ENCODE data around the gene LCMT1. TPM values are rescaled to one million over a fixed set of nuclear protein-coding genes. Genes with fewer than 3 reads are reported as not detected.
"Not testable (repeated sequence)": the region's sequence is repeated elsewhere in the genome, so short reads cannot be mapped to it uniquely, and the experiment has no call there.

Gene LCMT1
- 44.5 TPM for polyA plus RNA-seq (2013, experiment 1 of 2; ENCODE audit: insufficient read length)
- polyA plus RNA-seq (2013, experiment 2 of 2; ENCODE audit: insufficient read length): 43.3 TPM

DNA sequence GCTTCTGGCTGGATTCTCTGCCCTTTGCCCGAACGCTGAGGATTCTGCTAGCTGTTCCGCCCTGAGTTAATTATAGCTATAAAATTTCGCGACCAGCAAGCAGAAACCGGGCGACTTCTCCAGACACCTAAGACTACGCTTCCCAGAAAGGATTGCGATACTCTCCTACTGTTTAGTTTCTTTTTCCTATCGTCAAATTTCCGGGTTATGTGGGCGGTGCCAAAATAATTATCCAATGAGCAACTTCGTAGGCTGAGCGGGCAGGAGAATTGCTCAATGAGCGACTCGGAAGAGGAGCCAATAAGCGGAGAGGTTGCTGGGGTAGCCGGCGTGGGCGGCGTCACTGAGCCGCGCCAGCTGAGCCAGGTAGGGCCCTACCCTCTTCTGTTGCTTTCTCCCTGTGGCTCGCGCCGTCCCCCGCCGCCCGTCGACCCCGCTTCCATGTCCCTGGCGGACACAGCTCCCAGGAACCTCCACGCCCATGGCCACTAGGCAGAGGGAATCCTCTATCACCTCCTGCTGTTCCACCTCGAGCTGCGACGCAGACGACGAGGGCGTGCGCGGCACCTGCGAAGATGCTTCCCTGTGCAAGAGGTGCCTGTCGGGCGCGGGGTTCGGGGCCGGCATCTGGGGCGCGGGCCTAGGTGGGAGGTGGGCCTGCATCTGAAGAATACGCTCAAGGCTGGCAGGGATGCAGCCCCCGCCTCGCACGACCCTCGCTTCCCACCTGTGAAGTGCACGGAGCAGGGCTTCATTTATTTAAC lies at the start of gene LCMT1:
LCMT1 (plus strand) TSS at position 340 of the 764 bp plus-strand sequence; CDS start at position 482, 142 bp downstream.
- DNase-seq: peak; percentile 98

DNA sequence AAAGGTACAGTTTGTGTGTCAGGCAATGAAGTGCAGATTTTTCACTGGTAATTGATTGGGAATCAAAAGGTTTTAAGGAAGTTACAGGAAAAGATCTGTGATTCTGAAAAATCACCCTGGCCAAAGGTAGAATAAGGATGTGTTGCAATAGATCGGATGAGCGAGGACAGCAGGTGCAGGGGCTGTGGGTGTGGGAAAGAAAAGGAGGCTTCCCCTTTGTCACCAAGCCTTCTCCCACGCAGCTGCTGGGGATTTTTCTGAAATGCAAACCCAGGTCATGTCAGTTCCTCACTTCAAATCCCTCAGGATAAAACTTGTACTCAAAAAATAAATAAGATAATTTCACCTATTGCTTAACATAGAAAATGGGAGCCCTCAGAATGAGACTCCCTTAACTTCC lies 48.4 kb upstream of the LCMT1 start:
- DNase-seq: no peak

DNA sequence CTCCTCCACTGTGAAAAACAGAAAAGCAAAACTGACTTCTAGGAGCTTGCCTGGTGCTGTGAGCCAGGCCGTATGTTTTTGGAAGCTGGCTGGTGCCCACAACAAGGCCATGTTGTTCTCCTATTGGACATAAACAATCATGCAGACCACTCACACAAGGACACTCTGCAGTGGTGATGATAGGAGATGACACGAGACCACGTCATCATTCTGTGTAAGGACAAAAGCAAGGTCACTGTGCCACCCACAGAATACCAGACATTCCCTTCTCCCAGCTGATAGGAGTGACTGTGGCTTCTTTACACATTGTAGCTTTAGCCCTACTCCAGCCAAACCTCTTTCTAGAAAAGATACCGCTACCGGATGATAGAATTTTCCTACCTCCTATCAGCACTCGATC lies 47.7 kb upstream of the LCMT1 start:
- DNase-seq: no peak

DNA sequence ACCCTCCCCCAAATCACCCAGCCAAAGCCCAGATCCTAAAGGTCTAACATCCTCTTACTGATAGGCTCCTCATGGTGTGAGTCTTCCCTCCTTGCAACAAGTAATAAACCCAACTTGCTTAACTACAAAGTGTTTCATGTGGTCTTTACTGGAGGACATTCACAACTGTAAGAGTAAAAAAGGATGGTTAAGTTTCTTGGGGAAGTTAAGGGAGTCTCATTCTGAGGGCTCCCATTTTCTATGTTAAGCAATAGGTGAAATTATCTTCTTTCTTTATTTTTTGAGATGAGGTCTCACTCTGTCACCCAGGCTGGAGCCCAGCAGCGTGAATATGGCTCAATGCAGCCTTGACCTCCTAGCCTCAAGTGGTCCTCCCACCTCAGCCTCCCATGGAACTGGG lies 47.3 kb upstream of the LCMT1 start:
- not testable (repeated sequence) for DNase-seq

DNA sequence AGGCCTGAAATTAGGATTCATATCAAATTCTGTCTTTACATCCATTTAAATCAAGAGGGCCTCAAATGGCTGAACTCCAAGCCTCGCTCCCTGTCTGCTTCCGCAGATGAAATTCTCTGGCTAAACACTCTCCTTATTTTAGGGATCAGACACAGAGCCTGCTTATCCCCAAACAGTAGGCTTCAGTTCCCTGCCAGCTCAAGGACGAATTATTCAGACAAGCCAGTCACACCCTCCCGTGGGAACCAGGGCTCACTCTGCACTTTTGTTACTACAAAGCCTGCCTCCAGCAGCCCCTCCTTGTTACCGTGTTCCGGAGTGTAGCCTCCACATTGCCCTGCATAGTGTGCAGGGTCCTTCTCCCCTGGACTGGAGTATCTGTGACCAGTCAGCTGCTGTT lies 46.6 kb upstream of the LCMT1 start:
- DNase-seq: no peak

DNA sequence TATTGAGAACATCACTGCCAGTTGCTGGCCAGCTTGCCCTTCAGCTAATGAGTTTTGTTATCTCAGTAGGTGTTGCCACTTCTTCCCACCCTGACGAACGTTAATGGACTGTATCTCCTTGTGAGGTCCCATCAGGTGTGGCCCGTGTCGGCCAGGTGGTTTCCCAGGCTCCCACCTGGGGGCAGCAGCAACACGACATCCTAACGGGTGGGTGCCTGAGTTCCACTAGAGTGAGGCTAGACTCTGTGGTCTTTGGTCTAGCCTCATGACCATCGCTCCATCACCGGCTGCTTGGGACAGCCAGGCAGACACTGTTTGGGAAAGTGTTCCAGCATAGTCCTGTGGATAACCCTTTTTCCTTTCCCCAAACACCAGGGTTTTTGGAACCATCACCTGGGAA lies 45.6 kb upstream of the LCMT1 start:
- no peak for DNase-seq

DNA sequence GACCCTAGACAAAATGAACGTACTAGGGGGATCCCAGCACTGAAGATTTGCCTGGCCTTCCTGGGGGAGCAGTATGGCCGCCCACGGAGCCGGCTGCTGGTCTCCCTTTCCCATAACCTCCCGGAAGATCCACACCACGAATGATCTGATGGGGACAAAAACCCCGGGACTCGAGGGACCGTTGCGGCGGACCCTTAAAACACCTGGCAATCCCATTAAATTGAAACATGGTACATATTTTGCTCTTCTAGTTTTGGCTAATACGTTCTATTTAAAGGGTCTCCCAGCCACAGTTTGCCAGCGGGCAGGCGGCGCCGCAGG lies 45.2 kb upstream of the LCMT1 start:
- no peak for DNase-seq

DNA sequence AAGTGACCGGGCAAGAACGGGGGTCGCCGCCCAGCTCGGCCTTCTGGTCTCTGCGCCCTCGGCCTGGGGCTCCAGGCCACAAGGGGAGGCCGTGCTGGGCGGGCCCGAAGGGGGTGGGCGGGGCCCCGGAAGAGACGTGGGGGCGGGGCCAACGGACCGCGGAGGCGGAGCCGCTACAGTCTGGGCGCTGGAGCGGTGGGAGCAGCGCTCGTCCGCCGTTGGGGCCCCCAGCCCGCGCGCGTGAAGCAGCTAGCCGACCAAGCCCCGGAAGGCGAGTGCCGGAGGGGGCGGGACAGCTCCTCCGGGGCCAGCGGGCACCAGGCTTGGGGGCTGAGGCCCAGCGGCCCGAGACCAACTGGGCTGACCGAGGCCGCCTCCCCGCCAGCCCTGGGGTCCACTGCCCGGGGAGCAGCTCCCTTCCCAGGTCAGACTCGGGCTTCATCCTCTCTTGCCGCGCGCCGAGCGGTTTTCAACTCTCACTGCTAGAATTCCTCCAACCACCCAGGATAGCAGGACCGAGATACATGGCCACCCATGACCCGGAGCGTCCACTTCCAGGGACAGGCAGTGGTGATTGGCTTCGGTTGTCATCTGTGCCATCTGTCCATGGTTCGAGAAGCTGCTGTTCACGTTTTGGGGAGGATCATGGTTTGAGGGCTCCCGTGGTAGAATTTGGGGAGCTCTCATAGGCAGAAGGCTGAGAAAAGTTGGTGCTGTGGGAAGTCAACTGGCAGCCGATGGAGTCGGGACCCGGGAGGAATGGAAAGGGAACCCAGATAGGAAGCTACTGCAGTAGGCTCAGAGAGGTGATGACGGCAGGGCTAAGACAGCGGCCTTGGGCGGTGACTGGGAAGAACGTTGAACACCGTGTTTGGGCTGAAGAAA lies 44.6 kb upstream of the LCMT1 start:
- peak; percentile 73 for DNase-seq

DNA sequence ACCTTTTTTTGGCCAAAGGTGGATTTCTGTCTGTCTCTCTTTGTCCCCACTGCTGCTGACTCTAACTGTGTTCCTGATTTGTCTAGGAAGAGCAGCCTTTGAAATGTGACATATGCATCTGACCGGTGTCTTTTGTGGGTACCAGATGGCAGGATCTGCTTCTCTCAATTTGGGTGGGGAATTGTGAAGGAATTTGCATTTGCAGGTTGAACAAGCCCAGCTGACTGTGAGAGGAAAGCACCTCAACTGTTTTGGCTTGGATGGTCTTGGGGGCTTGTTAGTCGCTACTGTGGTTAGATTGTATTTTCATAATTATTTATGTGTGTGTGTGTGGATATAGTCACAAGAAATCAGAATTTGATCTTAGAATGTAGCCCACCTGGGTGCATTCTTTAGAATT lies 37.7 kb upstream of the LCMT1 start:
- DNase-seq: no peak

DNA sequence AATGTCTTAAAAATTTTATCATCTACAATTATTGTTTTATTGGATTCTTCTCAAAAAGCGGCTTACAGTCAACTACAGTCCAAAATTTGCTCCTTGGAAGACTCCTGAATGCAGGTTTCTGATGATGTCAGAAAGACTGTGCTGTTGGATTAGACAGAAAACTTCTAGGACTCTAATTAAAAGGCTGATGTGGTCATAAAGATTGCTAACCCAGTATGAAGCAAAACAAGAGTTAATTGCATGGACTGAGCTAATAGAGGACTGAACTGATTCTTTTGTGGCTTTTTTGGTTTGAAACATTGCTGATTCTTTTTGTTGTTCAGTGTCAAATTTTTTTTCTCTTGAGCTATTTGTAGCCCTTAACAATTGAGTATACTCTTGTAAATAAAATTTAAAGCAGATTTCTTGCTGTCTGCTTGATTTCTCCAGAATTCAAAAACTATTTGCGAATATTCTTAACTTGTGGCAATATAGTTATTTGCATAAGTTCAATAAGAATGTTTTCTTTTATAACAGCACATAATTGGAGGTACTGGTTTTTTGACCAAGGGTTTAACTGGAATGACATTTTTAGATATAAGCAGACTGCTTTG lies 33.1 kb upstream of the LCMT1 start:
- no peak for DNase-seq

DNA sequence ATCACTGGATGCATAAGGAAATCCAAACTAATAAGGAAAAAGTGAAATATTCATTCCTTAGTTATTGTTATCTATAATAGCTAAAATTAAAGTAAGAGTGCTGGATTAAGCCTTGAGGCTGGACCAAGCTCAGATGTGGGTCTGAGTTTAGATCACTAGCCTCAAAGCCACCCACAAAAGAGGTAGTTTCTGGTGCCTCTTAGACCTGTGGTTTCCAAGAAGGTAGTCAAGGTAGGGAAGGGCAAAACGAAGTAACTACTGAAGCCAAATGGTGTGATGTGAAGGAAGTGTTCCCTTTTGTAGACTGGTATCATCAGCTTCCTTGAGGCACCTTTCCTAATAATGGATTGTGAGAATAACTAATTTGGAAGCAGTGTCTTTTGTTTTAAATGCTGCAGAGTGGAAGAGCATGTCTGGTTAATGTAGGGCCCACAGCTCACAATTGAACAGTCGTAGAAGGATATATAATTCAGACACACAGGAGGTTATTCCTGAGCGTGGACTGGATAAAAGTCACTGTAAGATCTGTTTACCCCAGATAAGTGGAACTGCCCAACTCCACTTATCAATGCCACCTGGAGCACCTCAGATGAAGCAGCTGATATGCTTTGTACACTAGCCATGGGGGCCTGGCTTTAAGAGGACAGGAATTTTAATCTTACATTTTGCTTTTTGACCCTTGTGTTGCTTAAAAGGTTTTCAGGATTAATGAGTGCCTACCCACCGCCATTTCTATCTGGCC lies 31.7 kb upstream of the LCMT1 start:
- no peak for DNase-seq

DNA sequence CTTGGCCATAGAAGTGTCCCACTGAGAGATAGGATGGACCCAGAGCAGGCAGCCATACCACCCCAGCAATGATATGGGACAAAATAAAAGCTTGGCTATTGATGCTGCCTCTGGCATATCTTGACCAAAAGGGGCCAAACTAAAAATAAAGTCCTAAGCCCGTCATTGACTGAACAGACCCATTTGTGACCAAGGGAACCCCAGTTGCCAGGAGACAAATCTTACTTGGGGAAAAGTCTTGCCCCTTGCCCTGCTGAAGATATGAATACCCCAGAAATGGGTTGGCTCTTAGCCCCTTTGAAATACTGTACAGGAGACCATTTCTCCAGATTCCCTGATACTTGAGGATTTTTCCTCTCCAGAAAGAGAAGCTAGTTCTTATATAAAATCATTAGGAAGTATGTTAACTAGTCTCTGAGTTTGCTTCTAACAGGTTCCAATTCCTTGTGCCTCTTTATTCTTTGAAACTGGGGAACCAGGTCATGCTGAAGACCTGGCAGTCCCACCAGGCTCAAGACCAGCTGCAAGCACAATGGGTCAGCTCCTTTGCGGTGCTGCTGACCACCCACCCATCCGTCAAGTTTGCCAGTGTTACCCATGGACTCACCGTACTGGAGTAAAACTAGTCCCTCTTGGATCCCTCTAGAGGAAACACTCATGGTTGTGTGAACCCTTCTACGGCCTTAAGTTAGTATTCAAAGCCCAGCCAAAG lies 31.0 kb upstream of the LCMT1 start:
- DNase-seq: no peak

DNA sequence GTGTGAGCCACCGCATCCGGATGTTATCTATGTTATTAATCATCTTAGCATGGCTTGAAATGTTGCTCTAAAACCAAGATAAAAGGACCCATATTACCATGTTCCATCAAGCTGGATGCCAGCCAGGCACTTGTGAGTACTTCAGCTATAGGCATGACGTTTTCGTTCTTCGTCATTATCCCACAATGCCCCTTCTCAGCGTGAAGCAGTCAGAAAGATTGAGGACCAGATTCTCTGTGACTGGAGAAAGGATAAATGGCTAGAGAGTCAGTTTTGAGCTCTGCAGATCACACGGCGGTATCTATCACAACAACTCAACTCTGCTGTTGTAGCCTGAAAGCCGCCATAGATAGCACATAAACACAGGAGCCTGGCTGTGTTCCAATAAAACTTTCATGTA lies 29.8 kb upstream of the LCMT1 start:
- DNase-seq: no peak

DNA sequence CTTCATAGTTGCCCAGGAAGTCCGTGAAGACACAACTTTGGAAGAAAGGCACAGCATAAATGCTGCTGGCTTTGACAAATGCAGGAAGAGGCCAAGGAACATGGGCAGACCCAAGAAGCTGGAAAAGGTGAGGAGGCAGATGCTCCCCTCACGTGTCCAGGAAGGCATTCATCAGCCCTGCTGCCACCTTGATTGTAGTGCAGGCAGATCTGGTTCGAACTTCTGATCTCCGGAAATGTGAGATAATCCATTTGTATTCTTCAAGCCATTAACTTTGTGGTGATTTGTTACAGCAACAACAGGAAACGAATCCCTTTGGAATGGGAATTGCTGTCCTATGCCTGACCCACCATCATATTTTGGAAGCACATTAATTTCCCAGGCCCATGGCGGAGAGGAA lies 28.5 kb upstream of the LCMT1 start:
- DNase-seq: no peak

DNA sequence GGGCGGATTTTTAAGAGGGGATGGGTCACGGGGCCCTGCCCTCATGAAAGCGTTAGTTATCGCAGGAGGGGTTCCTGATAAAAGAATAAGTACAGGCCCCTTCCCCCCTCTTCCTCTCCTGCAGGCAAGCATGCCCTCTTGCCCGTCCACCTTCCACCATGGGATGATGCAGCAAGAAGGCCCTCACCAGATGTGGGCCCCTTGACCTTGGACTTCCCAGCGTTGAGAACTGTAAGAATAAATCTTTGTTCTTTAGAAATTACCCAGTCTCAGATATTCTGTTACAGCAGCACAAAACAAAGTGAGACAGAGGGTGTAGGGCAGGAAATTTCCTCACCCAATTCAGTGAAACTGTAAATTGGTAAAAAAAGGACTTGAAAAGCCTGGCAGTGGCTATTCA lies 27.8 kb upstream of the LCMT1 start:
- no peak for DNase-seq

DNA sequence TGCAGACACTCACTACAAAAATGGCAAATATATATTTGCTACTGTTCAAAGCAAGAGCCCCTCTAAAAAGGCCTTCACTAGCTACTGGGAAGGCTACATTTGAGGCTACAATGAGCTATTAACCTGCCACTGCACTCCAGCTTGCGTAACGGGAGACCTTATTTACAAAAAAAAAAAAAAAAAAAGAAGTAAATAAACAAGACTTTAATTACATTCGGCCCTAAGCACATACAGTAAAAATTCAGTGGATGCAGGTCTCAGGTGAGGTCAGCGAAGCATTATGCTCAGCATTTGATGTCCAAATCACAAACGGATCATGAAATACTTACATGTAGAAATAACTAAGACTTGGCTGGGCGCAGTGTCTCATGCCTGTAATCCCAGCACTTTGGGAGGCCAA lies 26.7 kb upstream of the LCMT1 start:
- DNase-seq: no peak

DNA sequence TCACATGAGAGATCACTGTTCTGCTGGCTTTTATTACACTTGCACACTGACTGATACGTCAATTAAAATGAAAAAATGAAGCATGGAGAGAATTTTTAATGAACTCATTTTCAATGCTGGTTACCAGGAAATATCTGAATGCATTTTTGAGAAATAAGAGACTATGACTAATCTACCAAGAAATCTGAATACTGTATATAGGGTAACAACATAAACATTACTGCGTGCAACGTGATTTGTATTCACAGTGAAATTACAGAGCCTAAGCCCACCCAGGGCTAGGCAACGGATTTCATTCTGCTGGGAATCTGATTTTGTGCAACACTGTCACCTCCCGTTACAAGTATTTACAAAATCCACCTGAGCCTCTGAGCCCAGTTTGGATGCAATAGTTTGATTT lies 23.8 kb upstream of the LCMT1 start:
- no peak for DNase-seq

DNA sequence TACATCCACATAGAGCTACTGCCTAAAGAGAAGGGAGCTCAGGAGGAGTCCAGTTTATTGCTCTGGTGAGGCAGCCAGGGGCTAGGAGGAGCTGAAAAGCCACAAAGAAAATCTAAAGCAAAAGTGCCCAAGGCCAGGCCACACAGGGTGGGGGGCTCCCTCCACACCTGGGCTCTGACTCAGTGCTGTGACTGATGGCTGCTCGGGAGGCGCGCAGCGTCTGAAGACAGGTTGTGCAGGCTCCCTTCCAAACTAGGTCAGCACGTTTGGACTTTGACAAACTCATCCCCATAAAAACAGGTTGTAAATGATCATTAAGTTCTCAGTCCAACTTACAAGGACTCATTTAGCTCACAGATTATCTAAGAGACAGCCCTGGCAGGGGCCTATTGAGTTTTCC lies 22.2 kb upstream of the LCMT1 start:
- DNase-seq: no peak

DNA sequence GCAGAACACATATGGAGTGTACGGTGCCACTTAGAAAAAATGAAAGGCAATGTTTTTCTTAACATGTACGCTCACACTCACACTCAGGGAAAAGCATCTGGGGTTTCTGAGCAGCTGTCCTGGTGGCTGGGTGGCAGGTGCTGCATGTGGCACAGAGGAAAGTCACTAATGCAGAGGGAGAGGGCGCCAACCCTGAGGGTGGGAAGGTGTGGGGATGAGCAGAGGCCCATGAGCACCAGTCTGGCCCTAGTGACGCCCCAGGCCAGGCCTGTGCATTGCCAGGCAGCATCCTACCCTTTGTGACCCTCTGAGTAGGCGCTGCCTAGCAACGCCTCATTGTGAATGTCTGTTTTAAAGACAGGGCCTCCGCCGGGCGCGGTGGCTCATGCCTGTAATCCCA lies 19.1 kb upstream of the LCMT1 start:
- no peak for DNase-seq

DNA sequence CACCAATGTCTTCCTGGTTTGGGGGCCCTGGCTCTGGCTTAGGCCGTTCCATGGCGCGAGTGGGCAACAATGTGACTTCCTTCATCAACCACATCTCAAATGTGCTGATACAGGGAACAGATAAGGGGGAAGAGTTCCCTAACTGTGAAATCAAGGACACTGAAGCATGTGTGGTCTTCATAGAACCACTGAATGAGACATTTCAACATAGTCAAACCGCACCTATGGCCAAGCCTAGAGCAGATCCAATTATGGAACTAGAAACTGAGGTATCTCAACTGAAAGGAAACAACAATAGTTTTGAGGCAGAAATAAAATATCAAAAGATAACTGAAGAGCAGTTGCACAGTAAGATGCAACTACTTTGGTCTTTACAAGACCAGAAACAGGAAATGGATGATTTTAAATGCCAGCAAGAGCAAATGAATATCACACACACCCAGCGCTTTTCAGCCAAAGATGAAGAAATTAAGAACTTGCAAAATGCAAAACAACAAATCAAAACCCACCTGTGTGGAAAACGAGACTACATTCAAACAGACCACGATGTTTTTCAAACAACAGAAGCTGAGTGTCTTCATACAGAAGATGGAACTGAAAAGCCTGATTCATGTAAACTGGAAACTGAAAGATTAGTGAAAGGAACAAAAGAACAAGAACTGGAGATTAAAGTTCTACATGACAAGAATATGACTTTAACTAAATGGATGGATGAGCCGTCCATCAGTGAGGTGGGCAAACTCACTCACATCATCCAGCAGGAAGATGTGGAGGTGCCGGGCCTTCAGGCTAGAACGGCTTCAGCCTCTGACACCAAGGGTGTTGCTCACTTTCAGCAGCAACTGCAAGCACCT lies 18.1 kb upstream of the LCMT1 start:
- no peak for DNase-seq

DNA sequence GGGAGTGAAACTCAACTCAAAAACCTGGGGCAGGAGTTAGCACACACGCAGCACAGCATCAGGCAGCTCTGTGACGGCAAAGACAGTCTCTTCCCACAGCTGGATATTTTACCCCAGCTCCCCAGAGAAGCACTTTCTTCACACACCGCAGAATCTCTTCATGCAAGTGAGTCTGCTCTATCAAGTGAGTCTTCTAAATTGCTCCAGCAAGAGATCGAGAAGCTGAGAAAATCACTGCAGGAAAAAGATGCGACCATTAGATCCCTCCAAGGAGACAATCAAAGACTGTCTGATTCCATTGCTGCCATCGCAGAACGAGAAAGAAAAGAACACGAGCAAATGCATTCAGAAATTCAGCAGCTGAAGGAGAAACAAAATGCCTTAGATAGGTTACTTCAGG lies 16.9 kb upstream of the LCMT1 start:
- DNase-seq: no peak
